GM12878 (cell line): ENCODE measurements around the gene CEP128. TPM values are rescaled to one million over a fixed set of nuclear protein-coding genes. Genes with fewer than 3 reads are reported as not detected.

Experiments used
- ATAC-seq: fragments of 200-7000 bp; cut with Tn5 transposase; 3 replicates; pipeline ENCODE4 v1.9.1; 2020; ENCODE audit warnings: mild to moderate bottlenecking, moderate library complexity
- BruUV-seq: library from RNA; stranded (reverse); fragments of 400-500 nt; replicated peaks from 2 replicates; lab custom pipeline; 2021; lab: Mats Ljungman, UMichigan
- CTCF ChIA-PET: fragments of 300-600 bp; sonication (Branson Sonifier 250); formaldehyde crosslinking; extraction: SDS; loops from one replicate; lab custom pipeline; 2021; ENCODE audit warnings: inconsistent platforms; lab: Yijun Ruan, JAX
- POLR2A ChIA-PET: fragments of 350-600 bp; formaldehyde crosslinking; extraction: SDS; loops from one replicate; lab custom pipeline; 2021; ENCODE audit warnings: inconsistent platforms; lab: Charles Lee
- RAD21 ChIA-PET: fragments of 300-600 bp; sonication (Branson Sonifier 250); formaldehyde crosslinking; loops from one replicate; lab custom pipeline; 2023; ENCODE audit warnings: antibody characterized with exemption; ENCODE audit not compliant: unreplicated experiment; lab: Charles Lee
- SMC1A ChIA-PET: fragments of 300-600 bp; sonication (Branson Sonifier 250); formaldehyde crosslinking; loops from one replicate; lab custom pipeline; 2023; ENCODE audit not compliant: unreplicated experiment, uncharacterized antibody; lab: Charles Lee
- DNase-seq: peaks from one replicate; pipeline ENCODE4 v3.0.0-alpha.2; 2011; ENCODE audit warnings: low read depth, low spot score
- FAIRE-seq: peaks from 3 replicates; lab custom pipeline; 2011; peaks lifted over from hg19 to GRCh38; lab: Jason Lieb, UNC
- H2AFZ ChIP-seq: 2 replicates; pipeline ENCODE4 v1.6.0; 2011; ENCODE audit warnings: low read depth, low read length, control low read depth; ENCODE audit not compliant: control insufficient read depth
- H3K27ac ChIP-seq: 2 replicates; pipeline ENCODE4 v1.5.1; 2011; ENCODE audit warnings: control low read depth; ENCODE audit not compliant: control insufficient read depth, insufficient read depth
- H3K27me3 ChIP-seq, 2 experiments: replicated peaks in 1 of 2; 2 replicates each; pipeline versions ENCODE4 v1.6.0 to v1.6.1; 2011; ENCODE audit warnings: low read length in 1 of 2; ENCODE audit not compliant: control insufficient read depth in 2 of 2, insufficient read depth in 2 of 2
- H3K36me3 ChIP-seq, 2 experiments: 2 replicates each; pipeline ENCODE4 v1.5.1; 2011; ENCODE audit warnings: low read length in 1 of 2; ENCODE audit not compliant: control insufficient read depth in 2 of 2, insufficient read depth in 2 of 2
- H3K4me1 ChIP-seq: 2 replicates; pipeline ENCODE4 v1.6.1; 2011; ENCODE audit warnings: mild to moderate bottlenecking, low read length, moderate library complexity, mixed read lengths; ENCODE audit not compliant: control insufficient read depth, insufficient read depth
- H3K4me2 ChIP-seq: 2 replicates; pipeline ENCODE4 v1.6.0; 2011; ENCODE audit warnings: control low read depth; ENCODE audit not compliant: control insufficient read depth, insufficient read depth
- H3K4me3 ChIP-seq: fragments of 200-600 bp; sonication (generic); 2 replicates; pipeline ENCODE4 v1.5.1; 2016
- H3K79me2 ChIP-seq: 2 replicates; pipeline ENCODE4 v1.6.0; 2011; ENCODE audit warnings: low read length; ENCODE audit not compliant: control insufficient read depth, insufficient read depth
- H3K9ac ChIP-seq: 2 replicates; pipeline ENCODE4 v1.8.0; 2011; ENCODE audit warnings: low read length, control low read depth, mixed read lengths; ENCODE audit not compliant: control insufficient read depth, insufficient read depth
- H3K9me3 ChIP-seq: replicated peaks from 3 replicates; pipeline ENCODE4 v1.5.1; 2011; ENCODE audit warnings: mild to moderate bottlenecking, low read length; ENCODE audit not compliant: control insufficient read depth, insufficient read depth
- H4K20me1 ChIP-seq: 2 replicates; pipeline ENCODE4 v1.6.0; 2011; ENCODE audit not compliant: control insufficient read depth, insufficient read depth
- EED ChIP-seq: sonication (generic); IDR thresholded peaks from 2 replicates; pipeline ENCODE4 v1.6.1; 2016; ENCODE audit warnings: antibody characterized with exemption, low read depth
- FOXK2 ChIP-seq: fragments of 450-650 bp; IDR thresholded peaks from 2 replicates; pipeline ENCODE4 v1.6.1; 2017; ENCODE audit warnings: mild to moderate bottlenecking, moderate library complexity
- HDGF ChIP-seq: fragments of 450-650 bp; IDR thresholded peaks from 2 replicates; pipeline ENCODE4 v1.6.1; 2016; ENCODE audit warnings: antibody characterized with exemption
- NFXL1 ChIP-seq: fragments of 450-650 bp; IDR thresholded peaks from 2 replicates; pipeline ENCODE4 v1.6.1; 2017; ENCODE audit warnings: antibody characterized with exemption, mild to moderate bottlenecking, borderline replicate concordance
- POLR2A ChIP-seq: IDR thresholded peaks from 2 replicates; pipeline ENCODE4 v1.6.1; 2011; ENCODE audit warnings: low read depth, mild to moderate bottlenecking, low read length
- POLR2AphosphoS5 ChIP-seq: IDR thresholded peaks from 2 replicates; pipeline ENCODE4 v1.6.1; 2011; ENCODE audit warnings: mild to moderate bottlenecking, low read length, inconsistent platforms
- SIX5 ChIP-seq: IDR thresholded peaks from 2 replicates; pipeline ENCODE4 v1.6.1; 2011; ENCODE audit warnings: mild to moderate bottlenecking, low read depth, low read length, moderate library complexity; ENCODE audit not compliant: severe bottlenecking
- SMAD5 ChIP-seq: IDR thresholded peaks from 2 replicates; pipeline ENCODE4 v1.6.1; 2016; ENCODE audit warnings: antibody characterized with exemption, low read depth
- STAT3 ChIP-seq: IDR thresholded peaks from 2 replicates; pipeline ENCODE4 v1.6.1; 2011; ENCODE audit warnings: low read depth, low read length, improper control_type of control experiment
- TBL1XR1 ChIP-seq: IDR thresholded peaks from 2 replicates; pipeline ENCODE4 v1.6.1; 2012; ENCODE audit warnings: low read depth, low read length, improper control_type of control experiment
- YBX1 ChIP-seq: fragments of 450-650 bp; IDR thresholded peaks from 2 replicates; pipeline ENCODE4 v1.6.1; 2016; ENCODE audit warnings: antibody characterized with exemption
- ZNF274 ChIP-seq: IDR thresholded peaks from one replicate; pipeline ENCODE4 v1.8.0; 2011; ENCODE audit not compliant: insufficient read length, insufficient read depth
- ZNF384 ChIP-seq: IDR thresholded peaks from 2 replicates; pipeline ENCODE4 v1.6.1; 2012; ENCODE audit warnings: low read depth, mild to moderate bottlenecking, low read length, improper control_type of control experiment, borderline replicate concordance
- WGBS: methylation state at CpG from one replicate; pipeline ENCODE4 v1.1.6; 2016; ENCODE audit warnings: low lambda C conversion rate; ENCODE audit not compliant: insufficient replicate concordance, insufficient coverage; ENCODE audit errors: missing lambda C conversion rate; 5-methylcytosine and 5-hydroxymethylcytosine counted together
- in situ Hi-C: fragments of 300-500 bp; cut with MboI; formaldehyde crosslinking; loops from 9 replicates; pipeline ENCODE4 v1.14.3; 2018; ENCODE audit warnings: mixed read lengths
- intact Hi-C: fragments of 100-400 bp; cut with micrococcal nuclease; formaldehyde crosslinking; loops from one replicate; pipeline ENCODE4 v1.14.2; 2022; ENCODE audit not compliant: unreplicated experiment
- polyA plus RNA-seq, 11 experiments: library from polyadenylated mRNA; depleted of rRNA in 4 of 11; unstranded in 6 of 11; stranded (reverse) in 5 of 11; fragments of >200 nt; fragmentation: Nextera tagmentation in 4 of 11; fragmentation: Illumina TruSeq in 1 of 11; extraction: Ambion mirVana in 4 of 11; extraction: Trizol in 1 of 11; gene quantifications; 1 replicate in 1 of 11; 2 replicates in 10 of 11; pipeline versions ENCODE4 v1.2.1 to v1.2.3, GENCODE V29; 2011 to 2016; ENCODE audit warnings: inconsistent platforms in 2 of 11, missing spikeins in 2 of 11, low read depth in 1 of 11
- total RNA-seq, 4 experiments: library from RNA; depleted of rRNA in 3 of 4; stranded (reverse); fragments of >200 nt in 3 of 4; fragmentation: Illumina TruSeq in 1 of 4; extraction: Trizol in 1 of 4; gene quantifications; 2 replicates each; pipeline versions ENCODE4 v1.2.1 to v1.2.3, GENCODE V29; 2013 to 2021
- TF ChIP-seq, protein P1 (sequence below): IDR thresholded peaks from 2 replicates; pipeline ENCODE4 v1.6.1; 2012; ENCODE audit warnings: low read length, inconsistent platforms
- TF ChIP-seq, protein P2 (sequence below): fragments of 150-350 bp; IDR thresholded peaks from 2 replicates; pipeline ENCODE4 v1.6.1; 2014; ENCODE audit warnings: mild to moderate bottlenecking, low read depth, low read length
- TF ChIP-seq, protein P3 (sequence below): fragments of 450-650 bp; IDR thresholded peaks from 2 replicates; pipeline ENCODE4 v1.6.1; 2017; ENCODE audit warnings: antibody characterized with exemption, mild to moderate bottlenecking, moderate library complexity
- TF ChIP-seq, protein P4 (sequence below): fragments of 450-650 bp; IDR thresholded peaks from 2 replicates; pipeline ENCODE4 v1.6.1; 2018; ENCODE audit warnings: mild to moderate bottlenecking, low read depth, moderate library complexity; ENCODE audit not compliant: partially characterized antibody

CEP128 gene
- total and polyA plus RNA-seq, 10 of the 15 experiments (the other 5 are each of a cell fraction or from before 2014, with no cell fraction given): 1.1 to 6.7 (median 3.4) TPM

DNA sequence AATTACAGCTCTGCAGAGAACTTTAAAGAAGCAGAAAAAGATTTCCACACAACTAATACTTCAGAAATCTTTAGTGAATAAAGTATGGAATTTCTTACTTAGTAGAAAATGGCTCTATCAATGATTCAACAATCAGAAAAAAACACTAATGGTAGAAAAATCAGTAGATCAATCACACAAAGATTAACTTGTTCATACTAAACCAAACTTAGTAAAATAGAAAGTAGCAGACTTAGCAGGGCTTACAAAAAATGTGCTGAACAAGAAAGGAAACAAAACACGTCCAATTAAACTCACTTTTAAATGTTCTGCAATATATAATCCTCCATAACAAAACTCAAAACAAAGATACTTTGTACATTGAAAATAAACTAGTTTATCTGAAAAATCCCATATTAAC lies 38.9 kb downstream of the CEP128 start:
- no peak for DNase-seq
- Histone ChIP-seq H3K9ac (no peak overlapping the region), H2AFZ (no peak overlapping the region), H4K20me1 (no peaks in the 10 kb centered on the region), H3K9me3 (no peaks in the 10 kb centered on the region), H3K27me3 (no peaks in the 10 kb centered on the region), H3K36me3 (no peaks in the 10 kb centered on the region), H3K79me2 (no peaks in the 10 kb centered on the region), H3K4me1 (no peaks in the 10 kb centered on the region), H3K27ac (no peak overlapping the region), H3K4me2 (no peak overlapping the region), H3K4me3 (no peak overlapping the region)
- CTCF ChIA-PET: no interaction called here
- FAIRE-seq: no peak
- TF ChIP-seq, protein P1, sequence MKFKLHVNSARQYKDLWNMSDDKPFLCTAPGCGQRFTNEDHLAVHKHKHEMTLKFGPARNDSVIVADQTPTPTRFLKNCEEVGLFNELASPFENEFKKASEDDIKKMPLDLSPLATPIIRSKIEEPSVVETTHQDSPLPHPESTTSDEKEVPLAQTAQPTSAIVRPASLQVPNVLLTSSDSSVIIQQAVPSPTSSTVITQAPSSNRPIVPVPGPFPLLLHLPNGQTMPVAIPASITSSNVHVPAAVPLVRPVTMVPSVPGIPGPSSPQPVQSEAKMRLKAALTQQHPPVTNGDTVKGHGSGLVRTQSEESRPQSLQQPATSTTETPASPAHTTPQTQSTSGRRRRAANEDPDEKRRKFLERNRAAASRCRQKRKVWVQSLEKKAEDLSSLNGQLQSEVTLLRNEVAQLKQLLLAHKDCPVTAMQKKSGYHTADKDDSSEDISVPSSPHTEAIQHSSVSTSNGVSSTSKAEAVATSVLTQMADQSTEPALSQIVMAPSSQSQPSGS: no peak
- no peak for TF ChIP-seq EED
- TF ChIP-seq POLR2AphosphoS5: no peak
- no peak for TF ChIP-seq HDGF
- no peak for TF ChIP-seq ZNF274
- TF ChIP-seq SMAD5: no peak
- TF ChIP-seq POLR2A: no peak
- TF ChIP-seq, protein P2, sequence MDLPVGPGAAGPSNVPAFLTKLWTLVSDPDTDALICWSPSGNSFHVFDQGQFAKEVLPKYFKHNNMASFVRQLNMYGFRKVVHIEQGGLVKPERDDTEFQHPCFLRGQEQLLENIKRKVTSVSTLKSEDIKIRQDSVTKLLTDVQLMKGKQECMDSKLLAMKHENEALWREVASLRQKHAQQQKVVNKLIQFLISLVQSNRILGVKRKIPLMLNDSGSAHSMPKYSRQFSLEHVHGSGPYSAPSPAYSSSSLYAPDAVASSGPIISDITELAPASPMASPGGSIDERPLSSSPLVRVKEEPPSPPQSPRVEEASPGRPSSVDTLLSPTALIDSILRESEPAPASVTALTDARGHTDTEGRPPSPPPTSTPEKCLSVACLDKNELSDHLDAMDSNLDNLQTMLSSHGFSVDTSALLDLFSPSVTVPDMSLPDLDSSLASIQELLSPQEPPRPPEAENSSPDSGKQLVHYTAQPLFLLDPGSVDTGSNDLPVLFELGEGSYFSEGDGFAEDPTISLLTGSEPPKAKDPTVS: no peak
- no peak for TF ChIP-seq SIX5
- no peak for TF ChIP-seq NFXL1
- TF ChIP-seq, protein P3, sequence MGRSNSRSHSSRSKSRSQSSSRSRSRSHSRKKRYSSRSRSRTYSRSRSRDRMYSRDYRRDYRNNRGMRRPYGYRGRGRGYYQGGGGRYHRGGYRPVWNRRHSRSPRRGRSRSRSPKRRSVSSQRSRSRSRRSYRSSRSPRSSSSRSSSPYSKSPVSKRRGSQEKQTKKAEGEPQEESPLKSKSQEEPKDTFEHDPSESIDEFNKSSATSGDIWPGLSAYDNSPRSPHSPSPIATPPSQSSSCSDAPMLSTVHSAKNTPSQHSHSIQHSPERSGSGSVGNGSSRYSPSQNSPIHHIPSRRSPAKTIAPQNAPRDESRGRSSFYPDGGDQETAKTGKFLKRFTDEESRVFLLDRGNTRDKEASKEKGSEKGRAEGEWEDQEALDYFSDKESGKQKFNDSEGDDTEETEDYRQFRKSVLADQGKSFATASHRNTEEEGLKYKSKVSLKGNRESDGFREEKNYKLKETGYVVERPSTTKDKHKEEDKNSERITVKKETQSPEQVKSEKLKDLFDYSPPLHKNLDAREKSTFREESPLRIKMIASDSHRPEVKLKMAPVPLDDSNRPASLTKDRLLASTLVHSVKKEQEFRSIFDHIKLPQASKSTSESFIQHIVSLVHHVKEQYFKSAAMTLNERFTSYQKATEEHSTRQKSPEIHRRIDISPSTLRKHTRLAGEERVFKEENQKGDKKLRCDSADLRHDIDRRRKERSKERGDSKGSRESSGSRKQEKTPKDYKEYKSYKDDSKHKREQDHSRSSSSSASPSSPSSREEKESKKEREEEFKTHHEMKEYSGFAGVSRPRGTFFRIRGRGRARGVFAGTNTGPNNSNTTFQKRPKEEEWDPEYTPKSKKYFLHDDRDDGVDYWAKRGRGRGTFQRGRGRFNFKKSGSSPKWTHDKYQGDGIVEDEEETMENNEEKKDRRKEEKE: no peak
- TF ChIP-seq TBL1XR1: no peak
- no peak for TF ChIP-seq STAT3
- TF ChIP-seq ZNF384: no peak
- no peak for TF ChIP-seq YBX1
- TF ChIP-seq, protein P4, sequence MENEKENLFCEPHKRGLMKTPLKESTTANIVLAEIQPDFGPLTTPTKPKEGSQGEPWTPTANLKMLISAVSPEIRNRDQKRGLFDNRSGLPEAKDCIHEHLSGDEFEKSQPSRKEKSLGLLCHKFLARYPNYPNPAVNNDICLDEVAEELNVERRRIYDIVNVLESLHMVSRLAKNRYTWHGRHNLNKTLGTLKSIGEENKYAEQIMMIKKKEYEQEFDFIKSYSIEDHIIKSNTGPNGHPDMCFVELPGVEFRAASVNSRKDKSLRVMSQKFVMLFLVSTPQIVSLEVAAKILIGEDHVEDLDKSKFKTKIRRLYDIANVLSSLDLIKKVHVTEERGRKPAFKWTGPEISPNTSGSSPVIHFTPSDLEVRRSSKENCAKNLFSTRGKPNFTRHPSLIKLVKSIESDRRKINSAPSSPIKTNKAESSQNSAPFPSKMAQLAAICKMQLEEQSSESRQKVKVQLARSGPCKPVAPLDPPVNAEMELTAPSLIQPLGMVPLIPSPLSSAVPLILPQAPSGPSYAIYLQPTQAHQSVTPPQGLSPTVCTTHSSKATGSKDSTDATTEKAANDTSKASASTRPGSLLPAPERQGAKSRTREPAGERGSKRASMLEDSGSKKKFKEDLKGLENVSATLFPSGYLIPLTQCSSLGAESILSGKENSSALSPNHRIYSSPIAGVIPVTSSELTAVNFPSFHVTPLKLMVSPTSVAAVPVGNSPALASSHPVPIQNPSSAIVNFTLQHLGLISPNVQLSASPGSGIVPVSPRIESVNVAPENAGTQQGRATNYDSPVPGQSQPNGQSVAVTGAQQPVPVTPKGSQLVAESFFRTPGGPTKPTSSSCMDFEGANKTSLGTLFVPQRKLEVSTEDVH: no peak
- no peak for TF ChIP-seq FOXK2
- ATAC-seq: no peak
- RAD21 ChIA-PET: no interaction called here
- POLR2A ChIA-PET: no interaction called here
- intact Hi-C loops (no loop called here), in situ Hi-C loops (no loop called here)
- SMC1A ChIA-PET: interaction anchor here (0.6 kb wide), 1 partner anchor 31 kb away, joined by 3 read pairs; no protein-coding TSS in a partner anchor
- WGBS: 23% methylated on average over 1 of the region's 1 CpG
- BruUV-seq: no TSS peak
